ENCODE measurements around the gene IKZF2.
"Not testable (repeated sequence)": the region's sequence is repeated elsewhere in the genome, so short reads cannot be mapped to it uniquely, and the experiment has no call there.

The IKZF2 gene

GRCh38 chr2:213043566-213043965 lies 107.8 kb downstream of the IKZF2 start:
- DNase-seq (ENCODE audit: low read depth in 2 of 3, low spot score in 1 of 3), result no peak

GRCh38 chr2:213042262-213042661 lies 109.2 kb downstream of the IKZF2 start:
- DNase-seq (ENCODE audit: low read depth in 2 of 3, low spot score in 1 of 3), result no peak

- DNase-seq (ENCODE audit: low read depth in 2 of 3, low spot score in 1 of 3), result no peak
These were observed 114.6 kb downstream of the IKZF2 start for GRCh38 chr2:213036836-213037235.

- no peak for DNase-seq (ENCODE audit: low read depth in 2 of 3, low spot score in 1 of 3)
These were observed 116.8 kb downstream of the IKZF2 start for GRCh38 chr2:213034585-213034984.

- DNase-seq (ENCODE audit: low read depth in 2 of 3, low spot score in 1 of 3), result no peak
These were observed 118.8 kb downstream of the IKZF2 start for GRCh38 chr2:213032607-213033006.

GRCh38 chr2:213022987-213023386 lies 128.4 kb downstream of the IKZF2 start:
- DNase-seq (ENCODE audit: low read depth in 2 of 3, low spot score in 1 of 3), result no peak

- DNase-seq (ENCODE audit: low read depth in 2 of 3, low spot score in 1 of 3), result no peak
These were observed 129.2 kb downstream of the IKZF2 start for GRCh38 chr2:213021971-213022899.

- not testable (repeated sequence) for DNase-seq (ENCODE audit: low read depth in 2 of 3, low spot score in 1 of 3)
These were observed 130.5 kb downstream of the IKZF2 start for GRCh38 chr2:213020913-213021312.

DNA sequence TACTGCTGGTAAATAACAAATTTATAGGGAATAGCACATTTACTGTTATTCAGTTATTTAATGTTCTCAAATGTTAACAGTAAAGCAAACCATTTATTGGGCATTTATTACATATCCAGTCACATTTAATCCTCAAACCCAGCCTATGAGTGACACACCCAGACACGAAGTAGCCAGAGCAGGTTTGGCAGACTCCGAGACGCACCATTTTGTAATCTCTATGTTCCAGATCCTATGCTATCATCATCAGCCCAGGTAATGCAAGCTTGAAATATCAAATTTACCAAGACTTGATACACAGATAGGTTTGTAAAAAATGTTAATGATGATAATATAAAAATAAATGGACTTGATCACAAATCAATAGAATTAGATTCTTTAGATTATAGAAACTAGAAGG lies 131.1 kb downstream of the IKZF2 start:
- no peak for DNase-seq (ENCODE audit: low read depth in 2 of 3, low spot score in 1 of 3)

DNA sequence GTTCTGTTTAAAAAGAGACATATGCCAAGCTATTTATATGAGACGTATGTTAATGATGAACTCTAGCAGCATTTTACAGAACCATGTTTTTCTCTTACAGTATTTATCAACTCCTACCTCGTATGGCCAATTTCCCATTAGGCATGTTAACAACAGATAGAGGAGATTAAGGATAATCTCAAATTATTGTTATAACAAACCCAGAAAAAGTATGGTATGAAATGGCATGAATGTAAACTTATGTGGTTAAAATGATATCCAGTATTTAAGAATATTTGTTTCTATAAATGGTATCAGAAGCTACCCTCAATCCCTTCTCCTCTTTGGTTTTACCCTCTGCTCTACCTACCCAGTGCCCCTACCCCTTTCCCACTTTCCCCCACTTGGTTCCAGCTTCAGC lies 132.0 kb downstream of the IKZF2 start:
- no peak for DNase-seq (ENCODE audit: low read depth in 2 of 3, low spot score in 1 of 3)

- no peak for DNase-seq (ENCODE audit: low read depth in 2 of 3, low spot score in 1 of 3)
These were observed 133.0 kb downstream of the IKZF2 start for GRCh38 chr2:213018340-213018901.

GRCh38 chr2:213017404-213017803 lies 134.0 kb downstream of the IKZF2 start:
- DNase-seq (ENCODE audit: low read depth in 2 of 3, low spot score in 1 of 3), result no peak

DNA sequence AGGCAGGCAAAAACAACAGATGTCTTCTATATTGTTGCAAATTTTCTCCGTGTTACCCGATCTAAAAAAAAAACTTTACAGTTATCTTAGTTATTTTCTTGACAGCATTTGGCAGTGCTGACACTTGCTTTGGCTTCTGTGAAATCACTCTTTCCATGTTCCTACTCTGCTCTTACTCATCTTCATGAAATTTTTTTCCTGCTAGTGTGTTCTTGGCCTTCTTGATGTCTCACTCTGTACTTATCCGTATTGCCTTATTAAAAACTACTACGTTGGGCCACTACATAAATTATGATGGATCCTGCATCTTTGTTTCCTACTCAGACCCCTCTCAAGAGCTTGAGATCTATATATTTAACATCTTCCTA lies 134.4 kb downstream of the IKZF2 start:
- DNase-seq (ENCODE audit: low read depth in 2 of 3, low spot score in 1 of 3), result no peak

- no peak for DNase-seq (ENCODE audit: low read depth in 2 of 3, low spot score in 1 of 3)
These were observed 135.0 kb downstream of the IKZF2 start for GRCh38 chr2:213016166-213016983.

DNA sequence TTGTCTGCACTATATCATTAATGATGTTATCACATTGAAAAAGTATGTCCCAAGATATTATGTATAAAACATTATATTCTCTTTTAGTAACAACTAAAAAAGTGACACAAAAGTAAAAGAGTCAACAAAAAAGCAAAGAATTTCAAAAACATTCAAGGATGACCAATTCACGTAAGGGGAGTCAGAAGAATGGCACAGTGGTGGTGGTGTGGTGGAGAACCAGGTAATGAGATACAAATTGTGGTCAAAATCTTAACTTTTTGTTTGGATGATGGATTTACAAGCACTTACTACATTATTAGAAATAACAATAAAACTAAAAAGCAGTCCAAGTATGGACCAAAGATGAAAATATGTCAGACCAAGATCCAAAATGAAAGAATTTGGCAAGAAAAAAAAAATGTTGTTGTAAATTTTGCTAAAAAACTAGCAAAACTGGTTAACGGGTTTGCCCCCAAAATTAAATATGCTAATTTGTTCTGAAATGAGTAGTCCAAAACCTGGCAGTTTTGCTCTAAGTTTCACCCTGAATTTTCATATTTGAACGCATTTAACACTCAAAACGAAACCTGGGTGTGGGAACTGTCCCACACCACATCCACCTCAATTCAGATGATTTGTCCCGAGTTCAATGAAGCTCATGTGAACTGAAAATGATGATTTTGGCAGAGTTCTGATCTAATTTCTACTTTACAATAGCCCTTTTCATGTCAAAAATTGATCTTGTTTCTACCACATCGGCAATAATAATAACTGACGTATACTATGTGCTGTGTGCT lies 135.8 kb downstream of the IKZF2 start:
- DNase-seq (ENCODE audit: low read depth in 2 of 3, low spot score in 1 of 3), result peak; percentile 6 to 47 (median 36)

- DNase-seq (ENCODE audit: low read depth in 2 of 3, low spot score in 1 of 3), result no peak
These were observed 137.4 kb downstream of the IKZF2 start for GRCh38 chr2:213013979-213014378.

DNA sequence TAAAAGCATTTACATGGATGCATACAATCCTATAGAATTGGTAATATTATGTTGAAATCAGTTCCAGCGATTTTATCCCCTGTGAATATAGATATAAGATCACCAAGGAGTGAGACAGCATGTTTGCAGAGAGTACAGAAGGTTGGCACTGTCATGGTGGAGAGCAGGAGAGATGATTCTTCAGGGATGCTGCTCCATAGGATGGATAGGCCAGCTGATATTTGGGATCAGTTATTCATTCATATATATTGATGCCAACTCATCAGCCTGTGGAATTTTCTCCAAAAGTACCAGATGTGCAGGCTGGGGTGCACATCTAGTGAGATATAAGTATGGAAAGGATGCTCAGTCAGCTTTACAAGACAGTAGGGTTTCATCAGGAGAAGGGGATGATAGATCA lies 139.9 kb downstream of the IKZF2 start:
- no peak for DNase-seq (ENCODE audit: low read depth in 2 of 3, low spot score in 1 of 3)

- no peak for DNase-seq (ENCODE audit: low read depth in 2 of 3, low spot score in 1 of 3)
These were observed 141.2 kb downstream of the IKZF2 start for GRCh38 chr2:213010106-213010779.

DNA sequence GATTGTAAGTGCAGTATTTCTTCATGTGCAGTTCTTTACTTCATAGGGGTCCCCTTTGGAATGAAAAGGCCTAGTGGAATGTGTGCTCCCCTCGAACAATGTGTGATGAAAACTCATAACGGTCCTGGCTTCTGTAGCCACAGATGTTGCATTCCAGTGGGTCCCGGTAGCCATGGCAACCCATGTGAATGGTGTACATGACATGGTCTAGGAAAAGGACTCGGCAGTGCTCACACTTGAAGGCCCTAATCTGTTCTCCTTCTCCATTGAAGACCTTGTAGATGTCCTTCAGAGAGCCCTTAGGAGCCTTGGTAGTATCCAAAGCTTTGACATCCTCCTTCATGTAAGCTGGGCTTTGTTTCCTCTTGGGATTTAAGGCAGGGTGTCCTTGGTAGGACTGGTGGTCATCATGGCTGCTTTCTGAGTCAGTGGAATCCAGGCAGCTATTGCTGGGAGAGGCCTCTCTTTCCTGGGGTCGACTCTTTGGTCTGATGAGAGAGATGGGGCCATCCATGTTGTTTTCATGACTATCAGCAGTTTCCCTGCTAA lies 144.0 kb downstream of the IKZF2 start:
- DNase-seq (ENCODE audit: low read depth in 2 of 3, low spot score in 1 of 3), result no peak

GRCh38 chr2:213004197-213004821 lies 147.1 kb downstream of the IKZF2 start:
- DNase-seq (ENCODE audit: low read depth in 2 of 3, low spot score in 1 of 3), result no peak
